ENCODE results near the gene GREM1. TPM values are rescaled to one million over a fixed set of nuclear protein-coding genes. Genes with fewer than 3 reads are reported as not detected.

Gene GREM1
- total RNA-seq = 1 to 10 TPM in 2 of 6 donors, under 1 TPM in 2, not detected in 2; under 0.01 to 3.9 (median 0.97) TPM

- WGBS, 2 donors = 0 to 2% methylated on average over 23 to 51 of the region's 99 CpGs
- no peak within 1 kb of the TSS for H3K27ac ChIP-seq
- peaks cover 20 to 31% (median 24%) of the 10 kb centered on the region in 4 donors for H3K4me1 ChIP-seq
- no peak for TF ChIP-seq CTCF (IDR thresholded peaks at IDR 0.05)
- TF ChIP-seq EP300 (IDR thresholded peaks at IDR 0.05) = no peak
- TF ChIP-seq POLR2A (IDR thresholded peaks at IDR 0.05) = no peak
- H3K36me3 ChIP-seq = no peaks in the 10 kb centered on the region
- DNase-seq = peak in 1 of 2 donors; percentile 80
- H3K27me3 ChIP-seq = peaks cover 0 to 42% (median 20%) of the 10 kb centered on the region in 4 donors
- peak in 1 of 2 donors; percentile 27 for ATAC-seq (ENCODE audit: low FRiP score in 2 of 2)
- no peaks in the 10 kb centered on the region for H3K9me3 ChIP-seq
- peak within 1 kb of the TSS in 3 of 4 donors; percentile 21 to 33 (median 32) for H3K4me3 ChIP-seq
Observed at GRCh38 chr15:32717426-32718226, at the start of gene GREM1. GREM1 (plus strand) TSS chr15:32718004; CDS start chr15:32730691, 12,687 bp downstream.

DNA sequence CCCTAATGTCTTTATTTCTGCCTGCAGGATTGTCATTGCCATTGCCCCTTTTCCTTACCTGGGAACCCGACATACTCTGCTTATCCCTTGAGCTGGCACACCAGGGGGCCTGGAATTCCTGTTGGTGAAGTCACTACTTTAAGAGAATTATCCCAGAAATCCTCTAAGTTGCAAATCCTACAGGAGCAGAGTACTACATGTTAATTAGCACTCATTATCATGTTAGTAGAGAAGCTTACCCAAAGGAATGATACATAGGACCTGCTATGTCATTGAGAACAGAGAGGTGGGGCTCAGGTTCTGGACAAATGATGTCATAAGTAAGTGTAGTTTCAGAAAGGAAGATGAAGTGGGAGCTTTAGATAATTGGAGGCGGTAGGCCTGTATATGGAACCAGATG lies 48.9 kb upstream of the GREM1 start:
- DNase-seq = no peak
- TF ChIP-seq POLR2A (IDR thresholded peaks at IDR 0.05) (no peak), CTCF (IDR thresholded peaks at IDR 0.05) (no peak), POLR2AphosphoS5 (IDR thresholded peaks at IDR 0.05) (no peak), EP300 (IDR thresholded peaks at IDR 0.05) (no peak)
- no peak for ATAC-seq (ENCODE audit: low FRiP score in 2 of 2)
- Histone ChIP-seq H3K4me3 (no peak overlapping the region), H3K27ac (no peak overlapping the region), H3K36me3 (no peaks in the 10 kb centered on the region), H3K4me1 (no peaks in the 10 kb centered on the region), H3K9me3 (no peaks in the 10 kb centered on the region), H3K27me3 (no peaks in the 10 kb centered on the region)
- WGBS, 2 donors = 94 to 97% methylated on average over 2 of the region's 2 CpGs

DNA sequence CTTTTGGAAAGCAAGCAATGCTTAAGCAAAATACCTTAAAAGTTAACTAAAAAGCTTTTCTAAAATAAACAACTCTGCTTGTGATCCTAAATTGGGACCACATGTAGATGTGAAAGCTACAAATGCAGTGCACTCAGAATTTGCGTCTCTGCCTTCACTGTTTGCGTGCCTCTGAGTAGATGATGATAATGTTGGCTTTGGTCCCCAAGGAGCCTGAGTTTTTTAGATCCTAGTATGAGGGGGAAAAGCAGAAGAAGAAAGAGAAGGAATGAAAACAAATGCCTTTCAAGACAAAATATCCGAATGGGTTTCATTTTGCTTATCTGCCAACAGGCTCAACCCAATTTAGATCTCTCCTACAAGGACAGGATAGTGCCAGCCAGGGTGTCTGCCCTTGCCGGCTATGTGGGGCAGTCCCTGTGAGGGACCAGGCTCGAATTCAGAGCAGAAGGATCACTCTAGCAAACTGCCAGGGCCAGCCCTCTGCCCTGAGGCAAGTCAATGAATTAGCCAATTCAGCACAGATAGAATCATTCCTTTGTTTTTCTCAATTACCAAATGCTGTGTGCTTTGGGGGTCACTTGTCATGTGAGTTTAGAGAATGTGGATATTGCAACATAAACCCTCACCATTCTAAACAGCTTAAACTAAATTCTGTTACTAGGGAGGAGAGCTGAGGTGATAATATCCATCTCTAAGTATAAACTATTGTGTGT lies 47.8 kb upstream of the GREM1 start:
- H3K4me1 ChIP-seq = no peaks in the 10 kb centered on the region
- no peak overlapping the region for H3K27ac ChIP-seq
- no peak for DNase-seq
- H3K9me3 ChIP-seq = no peaks in the 10 kb centered on the region
- no peak for TF ChIP-seq POLR2AphosphoS5 (IDR thresholded peaks at IDR 0.05)
- TF ChIP-seq POLR2A (IDR thresholded peaks at IDR 0.05) = no peak
- TF ChIP-seq CTCF (IDR thresholded peaks at IDR 0.05) = no peak
- TF ChIP-seq EP300 (IDR thresholded peaks at IDR 0.05) = no peak
- H3K36me3 ChIP-seq = no peaks in the 10 kb centered on the region
- 61 to 68% methylated on average over 5 of the region's 5 CpGs for WGBS, 2 donors
- no peak for ATAC-seq (ENCODE audit: low FRiP score in 2 of 2)
- no peak overlapping the region for H3K4me3 ChIP-seq
- H3K27me3 ChIP-seq = no peaks in the 10 kb centered on the region

- no peak overlapping the region for H3K27ac ChIP-seq
- DNase-seq = no peak
Observed at GRCh38 chr15:32670623-32671022, 47.2 kb upstream of the GREM1 start.

More at GRCh38 chr15:32670623-32671022, 47.2 kb upstream of the GREM1 start:
- no peaks in the 10 kb centered on the region for H3K27me3 ChIP-seq
- TF ChIP-seq CTCF (IDR thresholded peaks at IDR 0.05) (no peak), POLR2AphosphoS5 (IDR thresholded peaks at IDR 0.05) (no peak), POLR2A (IDR thresholded peaks at IDR 0.05) (no peak), EP300 (IDR thresholded peaks at IDR 0.05) (no peak)
- H3K9me3 ChIP-seq = no peaks in the 10 kb centered on the region
- H3K4me1 ChIP-seq = no peaks in the 10 kb centered on the region
- ATAC-seq (ENCODE audit: low FRiP score in 2 of 2) = no peak
- no peak overlapping the region for H3K4me3 ChIP-seq
- H3K36me3 ChIP-seq = no peaks in the 10 kb centered on the region
- 83 to 89% methylated on average over 3 of the region's 3 CpGs for WGBS, 2 donors

Data from upper lobe of left lung (tissue), 6 donors.